HFFc6 (cell line): Measurements from ENCODE around the gene DIO1. TPM values are rescaled to one million over a fixed set of nuclear protein-coding genes. Genes with fewer than 3 reads are reported as not detected.

Experiments used
- DNase-seq: peaks from one replicate; pipeline ENCODE4 v3.0.0-alpha.2; 2018
- H3K27ac Mint-ChIP-seq: 2 replicates; pipeline ENCODE4 v1.8.0; 2020; ENCODE audit warnings: mild to moderate bottlenecking, mixed read lengths
- H3K27me3 Mint-ChIP-seq: 2 replicates; pipeline ENCODE4 v1.8.0; 2021; ENCODE audit warnings: mild to moderate bottlenecking, moderate library complexity, mixed read lengths; ENCODE audit not compliant: insufficient read depth
- H3K36me3 Mint-ChIP-seq: 2 replicates; pipeline ENCODE4 v1.8.0; 2021; ENCODE audit warnings: low read depth, mixed read lengths
- H3K4me1 Mint-ChIP-seq: 2 replicates; pipeline ENCODE4 v1.8.0; 2020; ENCODE audit warnings: low read depth, mixed read lengths
- H3K4me3 Mint-ChIP-seq: 2 replicates; pipeline ENCODE4 v1.8.0; 2020; ENCODE audit warnings: mild to moderate bottlenecking, moderate library complexity, mixed read lengths
- H3K9me3 Mint-ChIP-seq: 2 replicates; pipeline ENCODE4 v1.8.0; 2020; ENCODE audit warnings: mild to moderate bottlenecking, mixed read lengths
- CTCF ChIP-seq: fragments of 200-600 bp; sonication (generic); IDR thresholded peaks from 2 replicates; pipeline ENCODE4 v1.5.0; 2021; ENCODE audit warnings: antibody characterized with exemption, mild to moderate bottlenecking
- total RNA-seq, 6 experiments: library from RNA; stranded (reverse); fragmentation: NEBNext Ultra II Directional; extraction: Animal tissue kit (Norgen Biotek cat#: 25700); gene quantifications; 2 replicates in 1 of 6; 3 replicates in 5 of 6; pipeline ENCODE4 v1.2.3, GENCODE V29; 2021

Gene DIO1
- total RNA-seq, 6 experiments from 2014 or later = not detected

GRCh38 chr1:53919675-53920066 is 25.7 kb downstream of the DIO1 start:
- TF ChIP-seq CTCF = no peak
- H3K27ac Mint-ChIP-seq = peak overlapping the region; percentile 46
- DNase-seq = no peak
- H3K27me3 Mint-ChIP-seq = no peaks in the 10 kb centered on the region; the same call in none of the 2 replicates
- peaks cover 16% of the 10 kb centered on the region for H3K4me1 Mint-ChIP-seq
- no peaks in the 10 kb centered on the region for H3K9me3 Mint-ChIP-seq
- H3K36me3 Mint-ChIP-seq = peaks cover 13% of the 10 kb centered on the region
- H3K4me3 Mint-ChIP-seq = no peak overlapping the region

- Mint-ChIP-seq H3K36me3 (peaks cover 12% of the 10 kb centered on the region), H3K27ac (no peak overlapping the region), H3K27me3 (no peaks in the 10 kb centered on the region; the same call in 1 of the 2 replicates), H3K4me1 (no peaks in the 10 kb centered on the region; the same call in 1 of the 2 replicates), H3K4me3 (no peak overlapping the region), H3K9me3 (peaks cover 8% of the 10 kb centered on the region; the same call in 1 of the 2 replicates)
- no peak for DNase-seq
- TF ChIP-seq CTCF = no peak
Observed at GRCh38 chr1:53927376-53927881, 33.4 kb downstream of the DIO1 start.

GRCh38 chr1:53929246-53929960 is 35.4 kb downstream of the DIO1 start:
- no peaks in the 10 kb centered on the region; the same call in 1 of the 2 replicates for H3K4me1 Mint-ChIP-seq
- H3K27me3 Mint-ChIP-seq = no peaks in the 10 kb centered on the region; the same call in none of the 2 replicates
- no peak for DNase-seq
- TF ChIP-seq CTCF = no peak
- no peak overlapping the region for H3K27ac Mint-ChIP-seq
- H3K36me3 Mint-ChIP-seq = peaks cover 32% of the 10 kb centered on the region
- peaks cover 27% of the 10 kb centered on the region for H3K9me3 Mint-ChIP-seq
- no peak overlapping the region for H3K4me3 Mint-ChIP-seq

GRCh38 chr1:53930932-53931331 is 36.9 kb downstream of the DIO1 start:
- Mint-ChIP-seq H3K27me3 (no peaks in the 10 kb centered on the region; the same call in none of the 2 replicates), H3K36me3 (peaks cover 43% of the 10 kb centered on the region), H3K4me3 (no peak overlapping the region), H3K9me3 (peaks cover 36% of the 10 kb centered on the region), H3K27ac (no peak overlapping the region), H3K4me1 (no peaks in the 10 kb centered on the region; the same call in 1 of the 2 replicates)
- no peak for TF ChIP-seq CTCF
- no peak for DNase-seq

GRCh38 chr1:53931523-53931922 is 37.5 kb downstream of the DIO1 start:
- H3K27me3 Mint-ChIP-seq = no peaks in the 10 kb centered on the region; the same call in none of the 2 replicates
- no peak overlapping the region for H3K27ac Mint-ChIP-seq
- H3K4me3 Mint-ChIP-seq = no peak overlapping the region
- TF ChIP-seq CTCF = no peak
- H3K36me3 Mint-ChIP-seq = peaks cover 45% of the 10 kb centered on the region
- DNase-seq = no peak
- no peaks in the 10 kb centered on the region; the same call in 1 of the 2 replicates for H3K4me1 Mint-ChIP-seq
- peaks cover 36% of the 10 kb centered on the region for H3K9me3 Mint-ChIP-seq
